Measurements from ENCODE around the gene TET3. TPM values are rescaled to one million over a fixed set of nuclear protein-coding genes. Genes with fewer than 3 reads are reported as not detected.

TET3 gene
- total and polyA plus RNA-seq, 2 donors (not counting 1 experiment from before 2014, with no cell fraction given) = 2.1 to 3.1 TPM

DNA sequence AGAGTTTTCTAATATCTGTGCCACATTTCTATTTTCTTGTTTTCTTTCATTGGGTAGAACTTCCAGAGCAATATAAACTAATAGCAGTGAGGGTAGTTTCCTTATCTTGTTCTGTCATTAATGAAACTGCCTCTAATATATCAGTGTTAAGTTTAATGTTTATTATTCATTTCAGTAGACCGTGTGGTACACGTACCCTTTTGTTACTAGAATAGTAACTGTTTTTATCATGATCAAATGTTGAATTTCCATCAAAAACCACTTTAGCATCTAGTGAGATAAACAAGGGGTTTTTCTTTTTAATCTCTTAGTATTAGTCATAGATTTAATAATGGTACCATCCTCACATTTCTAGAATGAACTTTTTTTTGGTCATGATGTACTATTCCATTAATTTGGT, 42.0 kb upstream of the TET3 start:
- Histone ChIP-seq H2AFZ (ENCODE audit: low read length) (no peak overlapping the region), H3K4me1 (ENCODE audit: control insufficient read depth, extremely low read depth, insufficient read depth, low read length) (peaks cover 13% of the 10 kb centered on the region), H3K9me3 (ENCODE audit: control insufficient read depth, insufficient read depth, low read depth, low read length) (no peaks in the 10 kb centered on the region), H3K27me3 (ENCODE audit: control insufficient read depth, insufficient read depth, low read length) (no peaks in the 10 kb centered on the region), H3K9ac (ENCODE audit: insufficient read depth, low read length) (no peak overlapping the region), H3K79me2 (ENCODE audit: control insufficient read depth, insufficient read depth, low read length) (peaks cover 36% of the 10 kb centered on the region), H4K20me1 (ENCODE audit: control insufficient read depth, extremely low read depth, insufficient read depth, low read length) (peaks cover 5% of the 10 kb centered on the region), H3K36me3 (ENCODE audit: control insufficient read depth, insufficient read depth, low read length) (peaks cover 6% of the 10 kb centered on the region), H3K27ac (ENCODE audit: insufficient read depth, low read length) (no peak overlapping the region), H3K4me3 (replicated peaks in 1 of 4; ENCODE audit: control extremely low read depth in 1 of 4, insufficient read depth in 1 of 4, low read depth in 3 of 4, low read length in 4 of 4) (no peak overlapping the region), H3K4me2 (ENCODE audit: extremely low read depth, insufficient read depth, low read length) (no peak overlapping the region)
- no peak for DNase-seq (ENCODE audit: low read depth in 2 of 2)
- no peak for TF ChIP-seq EZH2 (IDR thresholded peaks at IDR 0.05; ENCODE audit: low read length, missing control alignments)

DNA sequence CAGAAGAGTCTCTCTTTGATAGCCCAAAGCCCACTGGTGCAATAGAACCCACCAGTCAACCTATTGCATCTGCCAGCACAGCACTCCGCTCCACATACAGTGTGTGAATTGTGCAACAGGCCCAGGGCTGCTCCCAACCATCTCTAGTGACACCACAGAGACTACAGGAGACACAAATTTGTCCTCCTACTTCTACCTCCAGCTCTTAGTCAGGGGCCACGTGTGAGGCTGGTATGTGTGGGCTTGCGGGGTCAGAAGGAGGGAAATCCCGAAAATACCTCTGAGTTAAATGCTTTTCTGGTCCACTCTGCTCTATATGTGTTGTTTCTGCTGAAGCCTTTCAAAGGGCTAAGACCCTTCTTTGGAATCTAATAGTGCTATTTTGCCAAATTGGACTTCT, 40.0 kb upstream of the TET3 start:
- H2AFZ ChIP-seq (ENCODE audit: low read length) = no peak overlapping the region
- H3K4me1 ChIP-seq (ENCODE audit: control insufficient read depth, extremely low read depth, insufficient read depth, low read length) = peaks cover under 1% of the 10 kb centered on the region
- peaks cover 5% of the 10 kb centered on the region for H4K20me1 ChIP-seq (ENCODE audit: control insufficient read depth, extremely low read depth, insufficient read depth, low read length)
- no peak overlapping the region for H3K9ac ChIP-seq (ENCODE audit: insufficient read depth, low read length)
- H3K4me2 ChIP-seq (ENCODE audit: extremely low read depth, insufficient read depth, low read length) = no peak overlapping the region
- no peak overlapping the region for H3K4me3 ChIP-seq (replicated peaks in 1 of 4; ENCODE audit: control extremely low read depth in 1 of 4, insufficient read depth in 1 of 4, low read depth in 3 of 4, low read length in 4 of 4)
- H3K27me3 ChIP-seq (ENCODE audit: control insufficient read depth, insufficient read depth, low read length) = no peaks in the 10 kb centered on the region
- TF ChIP-seq, protein P1, sequence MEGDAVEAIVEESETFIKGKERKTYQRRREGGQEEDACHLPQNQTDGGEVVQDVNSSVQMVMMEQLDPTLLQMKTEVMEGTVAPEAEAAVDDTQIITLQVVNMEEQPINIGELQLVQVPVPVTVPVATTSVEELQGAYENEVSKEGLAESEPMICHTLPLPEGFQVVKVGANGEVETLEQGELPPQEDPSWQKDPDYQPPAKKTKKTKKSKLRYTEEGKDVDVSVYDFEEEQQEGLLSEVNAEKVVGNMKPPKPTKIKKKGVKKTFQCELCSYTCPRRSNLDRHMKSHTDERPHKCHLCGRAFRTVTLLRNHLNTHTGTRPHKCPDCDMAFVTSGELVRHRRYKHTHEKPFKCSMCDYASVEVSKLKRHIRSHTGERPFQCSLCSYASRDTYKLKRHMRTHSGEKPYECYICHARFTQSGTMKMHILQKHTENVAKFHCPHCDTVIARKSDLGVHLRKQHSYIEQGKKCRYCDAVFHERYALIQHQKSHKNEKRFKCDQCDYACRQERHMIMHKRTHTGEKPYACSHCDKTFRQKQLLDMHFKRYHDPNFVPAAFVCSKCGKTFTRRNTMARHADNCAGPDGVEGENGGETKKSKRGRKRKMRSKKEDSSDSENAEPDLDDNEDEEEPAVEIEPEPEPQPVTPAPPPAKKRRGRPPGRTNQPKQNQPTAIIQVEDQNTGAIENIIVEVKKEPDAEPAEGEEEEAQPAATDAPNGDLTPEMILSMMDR (conservative IDR thresholded peaks at IDR 0.05 in 1 of 2, IDR thresholded peaks at IDR 0.05 in 1 of 2; ENCODE audit: low read depth in 1 of 2, low read length in 2 of 2) = no peak
- no peak for TF ChIP-seq EZH2 (IDR thresholded peaks at IDR 0.05; ENCODE audit: low read length, missing control alignments)
- DNase-seq (ENCODE audit: low read depth in 2 of 2) = no peak
- peaks cover 7% of the 10 kb centered on the region for H3K36me3 ChIP-seq (ENCODE audit: control insufficient read depth, insufficient read depth, low read length)
- H3K27ac ChIP-seq (ENCODE audit: insufficient read depth, low read length) = no peak overlapping the region
- peaks cover 31% of the 10 kb centered on the region for H3K79me2 ChIP-seq (ENCODE audit: control insufficient read depth, insufficient read depth, low read length)
- H3K9me3 ChIP-seq (ENCODE audit: control insufficient read depth, insufficient read depth, low read depth, low read length) = no peaks in the 10 kb centered on the region

DNA sequence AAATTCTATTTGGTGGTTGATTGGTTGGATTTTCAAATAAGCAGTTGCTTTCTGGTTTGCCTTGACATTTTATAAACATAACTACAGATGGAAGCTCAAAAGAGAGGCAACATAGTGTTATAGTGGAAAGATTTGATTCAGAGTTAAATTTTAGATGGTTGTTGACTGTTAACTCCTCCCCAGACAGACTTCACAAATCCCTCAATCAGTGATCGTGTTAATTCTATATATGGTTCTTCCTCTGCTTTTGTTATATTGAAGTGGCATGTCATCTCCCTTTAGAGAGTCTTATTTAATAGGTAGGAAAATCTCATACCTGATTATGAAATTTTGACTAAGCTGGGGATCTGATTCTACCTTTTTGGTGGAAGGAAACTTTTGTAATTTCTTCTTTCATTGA, 38.5 kb upstream of the TET3 start:
- Histone ChIP-seq H3K4me3 (replicated peaks in 1 of 4; ENCODE audit: control extremely low read depth in 1 of 4, insufficient read depth in 1 of 4, low read depth in 3 of 4, low read length in 4 of 4) (no peak overlapping the region), H3K4me2 (ENCODE audit: extremely low read depth, insufficient read depth, low read length) (no peak overlapping the region), H3K36me3 (ENCODE audit: control insufficient read depth, insufficient read depth, low read length) (peaks cover 10% of the 10 kb centered on the region), H3K27me3 (ENCODE audit: control insufficient read depth, insufficient read depth, low read length) (no peaks in the 10 kb centered on the region), H3K9ac (ENCODE audit: insufficient read depth, low read length) (no peak overlapping the region), H4K20me1 (ENCODE audit: control insufficient read depth, extremely low read depth, insufficient read depth, low read length) (peaks cover 5% of the 10 kb centered on the region), H3K4me1 (ENCODE audit: control insufficient read depth, extremely low read depth, insufficient read depth, low read length) (no peaks in the 10 kb centered on the region), H3K27ac (ENCODE audit: insufficient read depth, low read length) (no peak overlapping the region), H3K9me3 (ENCODE audit: control insufficient read depth, insufficient read depth, low read depth, low read length) (no peaks in the 10 kb centered on the region), H3K79me2 (ENCODE audit: control insufficient read depth, insufficient read depth, low read length) (peaks cover 18% of the 10 kb centered on the region), H2AFZ (ENCODE audit: low read length) (no peak overlapping the region)
- DNase-seq (ENCODE audit: low read depth in 2 of 2) = no peak
- TF ChIP-seq, protein P1 (conservative IDR thresholded peaks at IDR 0.05 in 1 of 2, IDR thresholded peaks at IDR 0.05 in 1 of 2; ENCODE audit: low read depth in 1 of 2, low read length in 2 of 2) = no peak
- TF ChIP-seq EZH2 (IDR thresholded peaks at IDR 0.05; ENCODE audit: low read length, missing control alignments) = no peak
